ENCODE measurements around the gene U2AF1.
"Not testable (repeated sequence)": the region's sequence is repeated elsewhere in the genome, so short reads cannot be mapped to it uniquely, and the experiment has no call there.

Gene U2AF1, protein sequence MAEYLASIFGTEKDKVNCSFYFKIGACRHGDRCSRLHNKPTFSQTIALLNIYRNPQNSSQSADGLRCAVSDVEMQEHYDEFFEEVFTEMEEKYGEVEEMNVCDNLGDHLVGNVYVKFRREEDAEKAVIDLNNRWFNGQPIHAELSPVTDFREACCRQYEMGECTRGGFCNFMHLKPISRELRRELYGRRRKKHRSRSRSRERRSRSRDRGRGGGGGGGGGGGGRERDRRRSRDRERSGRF

DNA sequence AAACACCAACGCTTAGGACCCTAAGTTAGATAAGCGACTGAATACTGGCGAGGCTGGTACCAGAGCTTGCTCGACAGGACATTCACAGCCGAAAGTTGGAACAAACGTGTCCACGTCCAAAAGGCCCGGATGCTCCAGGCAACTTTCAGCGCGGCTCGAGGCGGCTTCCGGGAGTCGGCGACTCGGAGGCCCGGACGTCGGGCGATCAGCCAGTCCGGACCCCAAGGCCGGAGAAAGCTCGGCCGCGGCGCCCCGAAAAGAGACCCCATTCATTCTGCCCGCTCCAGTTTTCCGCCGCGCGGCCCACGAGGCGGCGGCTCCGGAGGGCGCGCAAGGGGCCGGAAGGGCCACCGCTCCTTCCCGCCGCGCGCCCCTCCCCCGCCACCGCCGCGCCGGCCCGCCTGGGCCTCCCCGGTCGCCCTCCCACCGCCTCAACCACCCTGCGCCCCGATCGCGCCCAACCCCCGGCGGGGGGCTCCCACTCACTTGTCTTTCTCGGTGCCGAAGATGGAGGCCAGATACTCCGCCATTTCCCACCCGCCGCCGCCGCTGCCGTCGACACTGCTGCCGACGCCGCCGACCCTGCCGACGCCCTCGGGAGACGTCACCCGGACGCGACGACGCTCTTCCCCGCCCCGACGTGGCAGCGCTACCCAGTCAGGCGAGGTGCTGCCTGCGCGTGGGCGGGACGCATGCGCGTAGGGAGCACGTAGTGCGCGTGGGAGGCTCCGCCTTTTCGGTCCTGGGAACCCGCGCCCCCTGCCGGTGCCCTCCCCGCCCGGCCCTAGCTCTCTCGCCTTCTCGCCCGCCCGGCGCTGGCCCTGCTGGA is at the start of gene U2AF1:
Gene U2AF1 (minus strand): TSS at position 606 of the 829 bp plus-strand sequence. CDS start 76 bp downstream, at position 530.
- Histone ChIP-seq H3K4me3 (peak within 1 kb of the TSS; percentile 72), H3K27ac (peak within 1 kb of the TSS; percentile 76 to 78)
- DNase-seq (ENCODE audit: low spot score): peak; percentile 40

DNA sequence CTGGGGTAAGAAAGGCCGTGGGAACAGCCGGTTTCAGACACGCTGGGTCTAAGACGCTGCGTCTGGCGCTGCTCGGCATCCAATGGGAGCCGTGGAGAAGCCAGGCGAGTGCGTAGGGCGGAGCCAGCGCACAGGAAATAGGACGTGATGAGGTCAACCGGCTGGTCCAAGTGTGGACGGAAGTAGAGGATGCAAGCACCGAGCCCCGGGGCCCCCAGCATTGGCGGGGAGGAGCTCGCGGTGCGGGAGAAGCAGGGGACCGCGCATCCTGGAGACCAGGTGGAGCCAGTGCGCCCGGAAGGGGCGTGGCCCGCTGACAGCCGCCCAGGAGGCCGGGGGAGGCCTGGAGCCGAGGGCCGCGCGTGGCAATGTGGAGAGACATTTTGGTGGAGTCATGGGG is 46.2 kb upstream of the U2AF1 start:
- not testable (repeated sequence) for H3K27ac ChIP-seq; DNase-seq (ENCODE audit: low spot score); H3K4me3 ChIP-seq

DNA sequence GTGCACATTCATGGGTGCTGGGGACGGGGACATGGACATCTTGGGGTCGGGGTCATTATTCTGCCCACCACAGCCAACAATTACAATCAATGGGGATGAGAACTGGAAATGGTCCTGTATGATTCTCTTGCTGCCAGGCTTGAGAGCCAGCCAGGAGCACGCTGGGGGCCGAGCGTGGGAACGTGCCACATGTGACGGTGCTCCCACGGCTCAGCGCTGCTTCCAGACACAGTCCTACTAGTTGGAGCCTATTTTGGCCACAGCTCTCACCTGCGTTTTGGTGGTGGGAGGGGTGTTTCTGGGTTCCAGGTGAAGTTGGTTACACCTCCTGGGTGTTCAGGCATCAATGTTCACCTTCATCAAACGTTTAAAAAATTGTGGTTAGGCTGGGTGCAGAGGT is 42.0 kb upstream of the U2AF1 start:
- not testable (repeated sequence) for H3K27ac ChIP-seq; DNase-seq (ENCODE audit: low spot score)

DNA sequence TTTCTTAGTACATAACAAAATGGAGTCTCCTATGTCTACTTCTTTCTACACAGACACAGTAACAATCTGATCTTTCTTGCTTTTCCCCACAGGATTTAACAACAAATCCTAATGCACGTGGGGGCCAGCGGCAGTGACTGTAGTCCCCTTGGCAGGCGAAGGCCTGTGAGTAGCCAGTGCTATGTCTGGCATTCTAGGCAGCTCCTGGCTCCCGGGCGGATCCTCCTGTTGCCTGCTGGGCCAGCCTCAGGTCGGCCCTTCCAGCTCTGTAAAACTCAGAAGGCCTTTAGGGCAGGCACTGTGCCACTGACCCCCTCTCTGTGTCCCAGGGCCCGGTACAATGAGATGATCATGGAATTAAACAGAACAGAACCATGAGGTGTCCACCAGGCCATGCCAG is 40.6 kb upstream of the U2AF1 start:
- not testable (repeated sequence) for H3K27ac ChIP-seq; DNase-seq (ENCODE audit: low spot score); H3K4me3 ChIP-seq

More for the DNA sequence above, 42.0 kb upstream of the U2AF1 start:
- not testable (repeated sequence) for H3K4me3 ChIP-seq

DNA sequence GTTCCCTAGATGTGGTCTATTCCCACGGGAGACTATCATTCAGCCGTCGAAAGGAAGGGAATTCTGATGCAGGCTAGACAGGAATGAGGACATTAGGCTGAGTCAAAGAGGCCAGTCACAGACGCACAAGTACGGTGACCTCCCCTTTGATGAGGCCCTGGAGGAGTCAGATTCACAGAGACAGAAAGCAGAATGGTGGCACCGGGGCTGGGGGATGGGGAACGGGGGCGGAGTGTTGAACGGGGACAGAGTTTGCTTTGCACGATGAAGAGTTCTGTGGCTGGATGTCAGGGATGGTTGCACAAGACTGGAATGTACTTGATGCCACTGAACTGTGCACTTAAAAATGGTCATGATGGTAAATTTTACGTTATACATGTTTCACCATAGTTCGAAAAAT is 39.3 kb upstream of the U2AF1 start:
- not testable (repeated sequence) for H3K4me3 ChIP-seq

DNA sequence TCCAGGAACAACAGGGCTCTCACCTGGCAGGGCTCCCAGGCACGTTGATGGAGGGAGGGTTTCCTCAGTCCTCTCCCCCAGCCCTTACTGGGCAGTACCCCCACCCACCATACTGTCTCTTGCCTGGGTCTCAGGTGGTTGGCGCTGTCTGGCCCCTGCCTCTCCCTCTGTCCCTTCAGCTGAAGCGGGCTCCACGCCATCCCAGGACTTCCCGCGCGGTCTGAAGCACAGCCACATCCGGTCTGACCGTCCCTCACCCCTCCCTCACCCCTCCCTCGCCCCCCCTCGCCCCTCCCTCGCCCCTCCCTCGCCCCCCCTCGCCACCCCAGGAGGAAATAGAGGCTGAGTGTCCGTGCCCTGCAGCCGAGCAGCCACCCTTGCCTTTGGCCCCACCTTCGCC is 34.0 kb upstream of the U2AF1 start:
- not testable (repeated sequence) for DNase-seq (ENCODE audit: low spot score); H3K4me3 ChIP-seq; H3K27ac ChIP-seq

More for the DNA sequence above, 39.3 kb upstream of the U2AF1 start:
- DNase-seq (ENCODE audit: low spot score); H3K27ac ChIP-seq: not testable (repeated sequence)

DNA sequence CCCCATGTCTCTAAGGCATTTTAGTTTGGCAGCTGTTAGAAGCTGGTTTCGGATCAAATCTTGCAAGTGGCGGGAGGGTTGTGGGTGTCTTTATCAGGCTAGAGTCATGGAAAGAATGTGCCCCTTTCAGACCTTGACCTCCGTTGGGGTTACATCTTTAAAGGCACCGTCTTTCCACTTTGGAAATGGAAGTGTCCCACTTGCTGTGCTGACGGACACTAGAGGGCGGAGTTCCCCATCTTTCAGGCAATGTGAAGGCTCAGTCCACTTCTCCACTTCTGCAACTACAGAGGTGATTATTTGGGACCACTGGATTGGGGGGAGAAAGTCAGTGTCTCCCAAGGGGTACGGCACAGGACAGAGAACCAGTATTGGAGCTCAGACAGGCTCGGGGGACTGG is 31.6 kb upstream of the U2AF1 start:
- H3K27ac ChIP-seq; H3K4me3 ChIP-seq; DNase-seq (ENCODE audit: low spot score): not testable (repeated sequence)

DNA sequence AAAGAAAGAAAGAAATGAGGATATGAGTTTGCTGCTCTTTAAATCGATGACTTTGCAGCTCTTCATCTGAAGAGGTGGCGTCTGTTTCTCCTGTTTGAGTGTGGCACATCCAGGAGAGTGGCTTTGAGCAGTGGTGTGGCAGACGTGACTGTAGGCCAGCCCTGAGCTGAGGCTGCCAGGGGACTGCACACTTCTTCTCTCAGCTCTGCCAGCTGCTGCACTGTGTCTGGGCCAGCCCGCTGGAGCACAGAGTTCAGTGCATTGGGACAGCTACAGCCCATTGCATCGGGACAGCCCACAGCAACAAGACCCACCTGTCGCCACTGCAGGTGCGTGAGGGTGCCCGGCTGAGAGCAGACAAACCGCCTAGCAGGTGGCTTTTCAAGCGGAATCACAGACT is 27.1 kb upstream of the U2AF1 start:
- H3K27ac ChIP-seq; H3K4me3 ChIP-seq; DNase-seq (ENCODE audit: low spot score): not testable (repeated sequence)

DNA sequence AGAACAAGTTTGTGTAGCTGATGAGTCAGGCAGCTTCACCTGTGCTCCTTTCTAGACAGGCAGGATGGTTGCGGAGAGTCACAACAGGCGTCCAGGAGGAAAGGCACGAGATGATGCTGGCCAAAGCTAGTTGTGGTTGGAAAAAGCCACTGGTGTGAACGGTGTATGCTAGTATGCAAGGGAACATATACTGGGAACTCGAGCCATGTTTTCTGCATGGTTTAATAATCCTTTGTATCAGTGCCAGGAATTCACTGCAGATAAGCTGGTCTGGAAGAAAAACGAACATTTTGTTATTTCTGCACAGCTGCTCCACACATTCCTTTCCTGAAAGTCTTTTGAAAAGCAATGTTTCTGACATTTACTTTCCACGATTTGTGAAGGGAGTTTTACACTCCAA is 22.7 kb upstream of the U2AF1 start:
- DNase-seq (ENCODE audit: low spot score); H3K27ac ChIP-seq; H3K4me3 ChIP-seq: not testable (repeated sequence)

DNA sequence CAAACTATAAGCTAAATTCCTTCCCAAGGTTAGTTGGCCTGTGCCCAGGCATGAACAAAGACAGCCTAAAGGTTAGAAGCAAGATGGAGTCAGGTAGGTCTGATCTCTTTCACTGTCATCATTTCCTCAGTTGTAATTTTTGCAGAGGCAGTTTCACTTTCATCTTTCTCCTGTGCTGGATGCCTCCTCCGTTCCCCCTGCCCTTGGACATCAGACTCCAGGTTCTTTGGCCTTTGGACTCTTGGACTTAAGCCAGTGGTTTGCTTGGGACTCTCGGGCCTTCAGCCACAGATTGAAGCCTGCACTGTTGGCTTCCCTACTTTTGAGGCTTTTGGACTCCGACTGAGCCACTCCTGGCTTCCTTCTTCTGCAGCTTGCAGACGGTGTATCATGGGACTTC is 8.6 kb upstream of the U2AF1 start:
- DNase-seq (ENCODE audit: low spot score); H3K4me3 ChIP-seq; H3K27ac ChIP-seq: not testable (repeated sequence)

DNA sequence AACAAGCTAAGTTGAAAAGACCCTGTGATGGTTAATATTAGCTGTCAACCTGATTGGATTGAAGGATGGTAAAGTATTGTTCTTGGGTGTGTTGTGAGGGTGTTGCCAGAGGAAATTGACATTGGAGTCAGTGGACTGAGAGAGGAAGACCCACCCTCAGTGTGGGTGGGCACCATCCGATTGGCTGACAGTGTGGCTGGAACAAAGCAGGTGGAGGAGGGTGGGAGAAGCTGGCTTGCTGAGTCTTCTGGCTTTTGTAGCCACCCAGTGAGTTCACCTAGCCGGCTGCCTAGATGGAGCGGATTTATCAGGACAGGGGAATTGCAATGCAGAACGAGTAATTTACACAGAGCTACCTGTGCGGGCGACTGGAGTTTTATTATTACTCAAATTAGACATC is 7.1 kb upstream of the U2AF1 start:
- not testable (repeated sequence) for H3K4me3 ChIP-seq; H3K27ac ChIP-seq; DNase-seq (ENCODE audit: low spot score)

DNA sequence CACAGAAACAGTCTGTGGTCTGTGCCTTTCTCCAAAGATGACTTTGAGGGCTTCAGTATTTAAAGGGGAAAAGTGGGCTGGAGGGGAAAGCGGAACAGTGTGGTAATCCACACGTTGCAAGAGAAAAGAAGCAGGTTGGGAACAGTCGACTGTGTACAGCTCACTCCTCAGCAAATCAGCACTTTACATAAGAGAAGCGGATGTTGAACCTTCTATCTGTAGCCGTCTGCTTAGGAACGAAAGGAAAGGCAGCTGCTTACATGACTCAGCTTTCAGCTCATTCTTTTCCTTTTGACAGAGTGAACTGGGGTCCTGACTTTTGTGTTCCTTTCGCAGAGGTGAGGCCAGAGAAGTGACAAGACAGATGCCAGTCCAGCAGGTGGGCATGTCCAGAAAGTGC is 1.6 kb upstream of the U2AF1 start:
- not testable (repeated sequence) for H3K27ac ChIP-seq; H3K4me3 ChIP-seq; DNase-seq (ENCODE audit: low spot score)

DNA sequence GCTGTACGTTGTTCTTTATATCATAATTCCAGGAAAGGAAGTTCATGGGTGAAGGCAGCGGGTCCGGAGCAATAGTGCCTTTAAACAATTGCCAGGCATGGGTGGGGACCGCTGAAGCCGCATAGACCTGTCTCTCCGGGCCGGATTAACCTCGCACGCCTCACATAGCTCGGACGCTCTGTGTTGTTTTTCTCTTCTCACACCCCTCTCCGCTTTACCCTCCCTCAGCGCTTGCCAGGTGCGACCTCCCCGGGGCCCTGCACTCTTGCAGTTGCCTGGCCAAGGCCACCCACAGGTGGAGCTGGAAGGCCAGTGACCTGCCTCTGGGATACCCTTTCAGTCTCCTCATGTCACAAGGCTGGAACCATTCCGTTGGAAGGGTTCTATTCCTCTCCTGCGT is 807 bp upstream of the U2AF1 start:
- H3K4me3 ChIP-seq; H3K27ac ChIP-seq; DNase-seq (ENCODE audit: low spot score): not testable (repeated sequence)

DNA sequence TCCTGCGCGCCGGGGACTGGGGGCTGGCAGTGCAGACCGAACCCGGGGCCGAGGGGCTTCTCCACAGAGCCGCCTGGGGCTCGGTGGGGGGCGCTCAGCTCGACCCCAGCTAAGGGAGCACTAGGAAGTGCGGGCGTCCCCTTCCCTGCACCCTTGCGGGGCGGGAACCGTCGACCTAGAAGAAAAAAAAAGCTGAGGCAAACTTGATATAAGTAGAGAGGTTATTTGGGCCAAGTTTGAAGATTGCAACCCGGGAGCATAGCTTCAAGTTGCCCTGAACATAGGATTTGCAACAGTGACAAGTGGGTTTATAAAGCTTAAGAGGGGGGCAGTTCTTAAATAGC is 396 bp upstream of the U2AF1 start:
- DNase-seq (ENCODE audit: low spot score); H3K27ac ChIP-seq; H3K4me3 ChIP-seq: not testable (repeated sequence)

DNA sequence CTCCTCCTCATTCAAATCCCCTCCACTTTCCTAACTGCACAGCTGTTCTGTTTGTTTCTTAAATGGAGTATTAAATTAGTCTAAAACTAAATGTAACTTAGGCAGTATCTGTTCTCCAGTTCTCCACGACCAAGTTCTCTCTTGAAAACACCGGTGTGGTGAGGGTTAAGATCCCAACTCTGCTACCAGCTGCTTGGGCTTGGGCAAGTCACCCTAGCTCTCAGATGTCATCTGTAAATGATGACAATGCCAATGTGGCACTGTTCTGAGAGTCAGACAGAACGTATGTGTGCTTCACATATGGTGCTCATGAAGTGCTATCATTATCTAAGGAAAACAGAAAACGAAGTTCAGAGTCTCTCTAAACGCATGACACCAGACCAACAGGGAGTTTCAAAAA is 2.7 kb downstream of the U2AF1 start:
- DNase-seq (ENCODE audit: low spot score); H3K4me3 ChIP-seq; H3K27ac ChIP-seq: not testable (repeated sequence)

DNA sequence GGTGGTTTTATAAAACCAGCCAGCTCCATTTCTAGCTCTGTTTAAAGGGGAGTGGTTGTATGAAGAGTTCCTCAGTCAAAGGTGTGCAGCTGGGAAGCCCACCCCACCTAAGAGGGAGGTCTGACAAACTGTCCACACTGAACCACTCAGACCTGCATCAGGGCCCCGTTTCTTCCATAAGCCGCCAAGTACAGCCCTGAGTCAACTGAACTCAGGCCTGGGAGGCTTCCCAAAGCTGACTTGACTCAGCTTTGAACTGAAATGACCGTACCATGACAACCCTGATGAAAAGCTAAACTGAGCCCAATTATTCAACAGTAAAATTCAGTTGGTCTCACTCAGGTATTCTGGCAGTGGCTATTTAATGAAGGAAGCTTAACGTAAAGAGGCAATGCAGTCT is 5.1 kb downstream of the U2AF1 start:
- not testable (repeated sequence) for H3K4me3 ChIP-seq; H3K27ac ChIP-seq; DNase-seq (ENCODE audit: low spot score)

DNA sequence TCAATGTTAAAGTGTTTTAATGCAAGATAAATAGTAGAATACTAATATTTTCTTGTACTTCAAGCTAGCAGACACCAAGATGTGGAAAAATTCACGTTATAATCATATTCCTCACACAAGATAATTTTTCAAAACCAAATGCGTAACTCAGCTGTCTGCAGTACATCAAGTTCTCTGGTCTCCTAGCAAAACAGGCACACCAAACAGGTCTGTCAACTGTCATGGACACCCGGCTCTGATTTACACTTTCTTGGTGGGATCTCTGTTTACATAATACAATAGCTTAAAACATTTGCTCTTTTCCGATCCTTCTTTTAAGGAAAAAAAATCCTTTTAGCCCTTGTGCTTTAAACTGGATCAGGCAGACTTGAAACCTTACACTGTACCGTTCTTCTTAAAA is 5.7 kb downstream of the U2AF1 start:
- not testable (repeated sequence) for H3K27ac ChIP-seq; H3K4me3 ChIP-seq; DNase-seq (ENCODE audit: low spot score)

DNA sequence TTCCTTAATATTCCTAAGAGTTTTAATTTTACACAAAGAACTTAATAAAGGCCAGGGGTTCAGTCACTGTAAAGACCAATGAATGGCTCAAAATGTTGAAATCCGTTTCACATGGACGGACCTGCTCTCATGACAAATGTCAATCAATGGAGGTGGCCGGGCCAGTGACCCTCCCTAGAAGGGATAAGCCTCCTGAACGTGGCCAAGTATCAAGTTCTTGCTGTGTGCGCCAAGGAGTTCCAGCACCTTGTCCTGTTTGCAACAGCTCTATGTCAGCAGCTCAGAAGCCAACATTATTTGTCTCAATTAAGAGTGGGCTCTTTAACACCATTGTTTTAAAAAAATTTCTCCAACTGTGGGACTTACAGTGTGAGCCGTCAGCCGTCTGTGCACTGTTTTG is 6.4 kb downstream of the U2AF1 start:
- not testable (repeated sequence) for H3K4me3 ChIP-seq; H3K27ac ChIP-seq; DNase-seq (ENCODE audit: low spot score)

DNA sequence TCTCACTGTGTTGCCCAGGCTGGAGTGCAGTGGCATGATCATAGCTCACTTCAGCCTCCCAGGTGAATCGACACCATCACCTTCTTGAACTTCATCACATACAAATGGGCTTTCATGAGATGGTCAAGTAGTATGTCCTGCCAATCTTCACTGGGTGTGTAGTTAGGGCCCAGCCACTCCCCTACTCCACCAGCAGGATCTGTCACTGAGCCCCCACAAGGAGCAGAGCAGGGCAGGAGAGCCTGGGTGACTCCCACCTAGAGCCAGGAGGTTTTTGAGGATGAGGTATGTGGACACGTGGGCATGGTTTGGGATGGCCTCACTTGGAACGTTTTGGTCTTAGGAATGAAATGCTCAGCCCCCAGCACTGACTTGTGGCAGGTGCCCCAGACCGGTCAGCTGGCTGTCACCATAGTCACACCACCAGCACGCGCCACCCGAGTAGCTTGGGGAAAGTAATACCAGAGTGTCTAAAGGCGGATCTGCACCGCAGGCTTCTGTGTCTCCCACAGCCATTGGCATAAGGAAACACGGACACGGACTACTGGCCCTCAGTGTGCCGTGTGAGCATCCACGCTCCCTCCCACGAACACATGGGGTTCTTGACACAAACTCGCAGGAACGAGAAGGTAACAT is 15.3 kb downstream of the U2AF1 start:
- not testable (repeated sequence) for DNase-seq (ENCODE audit: low spot score); H3K4me3 ChIP-seq; H3K27ac ChIP-seq

DNA sequence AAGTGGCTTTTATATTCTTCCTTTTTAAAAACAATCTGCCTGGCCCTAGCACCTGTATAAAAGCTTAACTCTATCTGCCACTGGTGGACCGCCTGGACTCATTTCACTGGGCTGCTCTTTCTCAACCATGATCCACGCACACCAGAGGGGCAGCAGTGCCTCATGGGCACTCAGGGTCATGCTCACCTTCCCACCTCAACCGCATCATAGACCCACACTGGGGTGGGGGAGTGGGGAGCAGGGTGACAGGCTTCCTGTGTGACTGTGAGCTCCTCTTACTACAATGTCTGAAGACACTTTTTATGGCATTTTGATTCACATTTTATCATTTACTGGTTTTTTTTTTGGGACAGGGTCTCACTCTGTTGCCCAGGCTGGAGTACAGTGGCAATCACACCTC is 16.4 kb downstream of the U2AF1 start:
- not testable (repeated sequence) for H3K4me3 ChIP-seq; H3K27ac ChIP-seq; DNase-seq (ENCODE audit: low spot score)

Measured in coronary artery (tissue), 2 donors.